Cardiac fibroblast (primary cell): Measurements from ENCODE around the gene FAM83E.
A peak's percentile ranks its signal among the peaks of the same experiment; 100 is the strongest.

ENCODE experiments used
- DNase-seq, 2 donors: peaks; one replicate each; pipeline versions ENCODE4 v3.0.0 to v3.0.0-alpha.2; 2010; ENCODE audit warnings: low read depth in 2 of 2
- H3K4me3 ChIP-seq, 2 donors: replicated peaks in 1 of 2; 1 replicate in 1 of 2; 2 replicates in 1 of 2; pipeline ENCODE4 v1.5.1; 2011; ENCODE audit warnings: low read depth in 2 of 2, low read length in 2 of 2, mild to moderate bottlenecking in 2 of 2, moderate library complexity in 1 of 2
- CTCF ChIP-seq: IDR thresholded peaks from one replicate; pipeline ENCODE4 v1.5.1; 2011; ENCODE audit warnings: low read depth, mild to moderate bottlenecking, low read length, inconsistent platforms

FAM83E gene

GRCh38 chr19:48631225-48631624, 16.3 kb upstream of the FAM83E start:
- no peak overlapping the region for H3K4me3 ChIP-seq
- no peak for TF ChIP-seq CTCF
- no peak for DNase-seq

GRCh38 chr19:48630296-48631063, 15.6 kb upstream of the FAM83E start:
- H3K4me3 ChIP-seq, result peak overlapping the region in 1 of 2 donors; percentile 10
- peak; percentile 58 to 87 for DNase-seq
- TF ChIP-seq CTCF, result peak; percentile 10

GRCh38 chr19:48629599-48630295, 14.9 kb upstream of the FAM83E start:
- TF ChIP-seq CTCF, result no peak
- peak in 1 of 2 donors; percentile 82 for DNase-seq
- no peak overlapping the region for H3K4me3 ChIP-seq

GRCh38 chr19:48629297-48629598, 14.4 kb upstream of the FAM83E start:
- H3K4me3 ChIP-seq, result no peak overlapping the region
- no peak for TF ChIP-seq CTCF
- DNase-seq, result no peak

GRCh38 chr19:48628486-48629296, 13.8 kb upstream of the FAM83E start:
- DNase-seq, result no peak
- no peak overlapping the region for H3K4me3 ChIP-seq
- no peak for TF ChIP-seq CTCF

- no peak for DNase-seq
- TF ChIP-seq CTCF, result no peak
- H3K4me3 ChIP-seq, result no peak overlapping the region
Measured at GRCh38 chr19:48627865-48628314, 13.0 kb upstream of the FAM83E start.
